IMR-90 (cell line): ENCODE measurements around the gene DBI.

Experiments
- MAFK ChIP-seq: IDR thresholded peaks from 2 replicates; pipeline ENCODE4 v1.6.1; 2012; ENCODE audit warnings: low read depth, low read length, improper control_type of control experiment
- POLR2A ChIP-seq: IDR thresholded peaks from 2 replicates; pipeline ENCODE4 v1.6.1; 2012; ENCODE audit warnings: mild to moderate bottlenecking, low read depth, low read length
- RAD21 ChIP-seq: IDR thresholded peaks from 2 replicates; pipeline ENCODE4 v1.6.1; 2012; ENCODE audit warnings: low read length, improper control_type of control experiment
- TF ChIP-seq, protein P1 (sequence below): fragments of 150-350 bp; IDR thresholded peaks from 2 replicates; pipeline ENCODE4 v1.6.1; 2017; ENCODE audit warnings: mild to moderate bottlenecking, antibody characterized with exemption, low read length, low read depth
- TF ChIP-seq, protein P2 (sequence below): conservative IDR thresholded peaks from 2 replicates; pipeline ENCODE4 v1.5.1; 2012; ENCODE audit warnings: mild to moderate bottlenecking, low read depth, low read length, improper control_type of control experiment

DNA sequence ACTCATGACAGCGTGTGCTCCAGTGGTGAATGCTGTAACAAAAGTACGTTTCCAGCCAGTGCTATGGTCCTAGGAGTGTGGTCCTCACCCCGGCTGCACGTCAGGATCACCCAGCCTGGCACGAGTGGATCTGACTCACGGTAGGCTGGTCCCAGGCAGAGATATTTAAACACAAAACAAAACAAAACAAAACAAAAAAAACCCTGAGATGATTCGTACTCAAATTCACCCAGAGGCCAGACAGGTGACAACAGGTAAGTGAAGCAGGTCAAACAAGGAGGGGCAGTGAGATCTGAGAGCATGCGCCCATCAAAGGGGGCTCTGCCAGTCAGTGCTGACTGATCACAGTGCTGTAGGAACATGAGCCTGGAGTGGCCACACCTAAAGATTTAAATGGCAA lies 43.3 kb upstream of the DBI start:
- TF ChIP-seq, protein P1, sequence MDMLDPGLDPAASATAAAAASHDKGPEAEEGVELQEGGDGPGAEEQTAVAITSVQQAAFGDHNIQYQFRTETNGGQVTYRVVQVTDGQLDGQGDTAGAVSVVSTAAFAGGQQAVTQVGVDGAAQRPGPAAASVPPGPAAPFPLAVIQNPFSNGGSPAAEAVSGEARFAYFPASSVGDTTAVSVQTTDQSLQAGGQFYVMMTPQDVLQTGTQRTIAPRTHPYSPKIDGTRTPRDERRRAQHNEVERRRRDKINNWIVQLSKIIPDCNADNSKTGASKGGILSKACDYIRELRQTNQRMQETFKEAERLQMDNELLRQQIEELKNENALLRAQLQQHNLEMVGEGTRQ = no peak
- TF ChIP-seq MAFK (no peak), POLR2A (no peak), RAD21 (no peak)
- TF ChIP-seq, protein P2, sequence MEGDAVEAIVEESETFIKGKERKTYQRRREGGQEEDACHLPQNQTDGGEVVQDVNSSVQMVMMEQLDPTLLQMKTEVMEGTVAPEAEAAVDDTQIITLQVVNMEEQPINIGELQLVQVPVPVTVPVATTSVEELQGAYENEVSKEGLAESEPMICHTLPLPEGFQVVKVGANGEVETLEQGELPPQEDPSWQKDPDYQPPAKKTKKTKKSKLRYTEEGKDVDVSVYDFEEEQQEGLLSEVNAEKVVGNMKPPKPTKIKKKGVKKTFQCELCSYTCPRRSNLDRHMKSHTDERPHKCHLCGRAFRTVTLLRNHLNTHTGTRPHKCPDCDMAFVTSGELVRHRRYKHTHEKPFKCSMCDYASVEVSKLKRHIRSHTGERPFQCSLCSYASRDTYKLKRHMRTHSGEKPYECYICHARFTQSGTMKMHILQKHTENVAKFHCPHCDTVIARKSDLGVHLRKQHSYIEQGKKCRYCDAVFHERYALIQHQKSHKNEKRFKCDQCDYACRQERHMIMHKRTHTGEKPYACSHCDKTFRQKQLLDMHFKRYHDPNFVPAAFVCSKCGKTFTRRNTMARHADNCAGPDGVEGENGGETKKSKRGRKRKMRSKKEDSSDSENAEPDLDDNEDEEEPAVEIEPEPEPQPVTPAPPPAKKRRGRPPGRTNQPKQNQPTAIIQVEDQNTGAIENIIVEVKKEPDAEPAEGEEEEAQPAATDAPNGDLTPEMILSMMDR = no peak
